Adipocyte (in vitro differentiated cells): Measurements from ENCODE around the gene KTN1.

ENCODE experiments used
- DNase-seq: peaks from one replicate; pipeline ENCODE4 v3.0.0-alpha.2; 2015; ENCODE audit warnings: low read depth
- H3K27me3 ChIP-seq: replicated peaks from 2 replicates; pipeline ENCODE4 v1.7.0; 2013; ENCODE audit warnings: mild to moderate bottlenecking, low read length, moderate library complexity; ENCODE audit not compliant: control insufficient read depth, insufficient read depth
- H3K36me3 ChIP-seq: 2 replicates; pipeline ENCODE4 v1.7.0; 2013; ENCODE audit warnings: low read length, mild to moderate bottlenecking, moderate library complexity; ENCODE audit not compliant: control insufficient read depth, insufficient read depth, severe bottlenecking
- H3K4me1 ChIP-seq: 2 replicates; pipeline ENCODE4 v1.7.0; 2013; ENCODE audit warnings: mild to moderate bottlenecking, low read length, moderate library complexity; ENCODE audit not compliant: control insufficient read depth, insufficient read depth
- H3K4me3 ChIP-seq: 2 replicates; pipeline ENCODE4 v1.7.0; 2013; ENCODE audit warnings: mild to moderate bottlenecking, low read length, moderate library complexity
- H3K9ac ChIP-seq: 2 replicates; pipeline ENCODE4 v1.7.0; 2013; ENCODE audit warnings: mild to moderate bottlenecking, low read length, moderate library complexity
- H3K9me3 ChIP-seq: 2 replicates; pipeline ENCODE4 v1.7.0; 2013; ENCODE audit warnings: mild to moderate bottlenecking, low read length, moderate library complexity; ENCODE audit not compliant: control insufficient read depth

KTN1 gene

GRCh38 chr14:55720796-55721195 lies 140.8 kb downstream of the KTN1 start:
- Histone ChIP-seq H3K9me3 (no peaks in the 10 kb centered on the region), H3K36me3 (no peaks in the 10 kb centered on the region), H3K27me3 (no peaks in the 10 kb centered on the region), H3K4me1 (peaks cover 21% of the 10 kb centered on the region), H3K9ac (no peak overlapping the region), H3K4me3 (no peak overlapping the region)
- DNase-seq = no peak

- peak; percentile 54 for DNase-seq
- no peak overlapping the region for H3K9ac ChIP-seq
- H3K36me3 ChIP-seq = no peaks in the 10 kb centered on the region
- peaks cover 15% of the 10 kb centered on the region for H3K4me1 ChIP-seq
- H3K27me3 ChIP-seq = no peaks in the 10 kb centered on the region
- no peaks in the 10 kb centered on the region for H3K9me3 ChIP-seq
- H3K4me3 ChIP-seq = no peak overlapping the region
Measured at GRCh38 chr14:55721353-55721752, 141.3 kb downstream of the KTN1 start.

GRCh38 chr14:55722054-55722453 lies 142.0 kb downstream of the KTN1 start:
- no peak overlapping the region for H3K9ac ChIP-seq
- no peaks in the 10 kb centered on the region for H3K36me3 ChIP-seq
- H3K4me3 ChIP-seq = no peak overlapping the region
- DNase-seq = no peak
- no peaks in the 10 kb centered on the region for H3K9me3 ChIP-seq
- H3K4me1 ChIP-seq = peaks cover 13% of the 10 kb centered on the region
- H3K27me3 ChIP-seq = no peaks in the 10 kb centered on the region

- no peak for DNase-seq
- Histone ChIP-seq H3K9ac (no peak overlapping the region), H3K4me1 (peaks cover 13% of the 10 kb centered on the region), H3K36me3 (no peaks in the 10 kb centered on the region), H3K27me3 (no peaks in the 10 kb centered on the region), H3K9me3 (no peaks in the 10 kb centered on the region), H3K4me3 (no peak overlapping the region)
Measured at GRCh38 chr14:55724736-55725135, 144.7 kb downstream of the KTN1 start.

- H3K4me1 ChIP-seq = peaks cover 3% of the 10 kb centered on the region
- no peaks in the 10 kb centered on the region for H3K27me3 ChIP-seq
- H3K9ac ChIP-seq = no peak overlapping the region
- H3K4me3 ChIP-seq = no peak overlapping the region
- DNase-seq = no peak
- no peaks in the 10 kb centered on the region for H3K36me3 ChIP-seq
- no peaks in the 10 kb centered on the region for H3K9me3 ChIP-seq
Measured at GRCh38 chr14:55730592-55731310, 150.7 kb downstream of the KTN1 start.

- H3K9ac ChIP-seq = no peak overlapping the region
- no peak overlapping the region for H3K4me3 ChIP-seq
- H3K9me3 ChIP-seq = no peaks in the 10 kb centered on the region
- DNase-seq = no peak
- H3K27me3 ChIP-seq = no peaks in the 10 kb centered on the region
- peaks cover 3% of the 10 kb centered on the region for H3K4me1 ChIP-seq
- no peaks in the 10 kb centered on the region for H3K36me3 ChIP-seq
Measured at GRCh38 chr14:55731311-55731872, 151.4 kb downstream of the KTN1 start.

GRCh38 chr14:55731881-55732498 lies 152.0 kb downstream of the KTN1 start:
- H3K27me3 ChIP-seq = no peaks in the 10 kb centered on the region
- DNase-seq = peak; percentile 71
- H3K4me1 ChIP-seq = peaks cover 3% of the 10 kb centered on the region
- no peaks in the 10 kb centered on the region for H3K9me3 ChIP-seq
- no peaks in the 10 kb centered on the region for H3K36me3 ChIP-seq
- no peak overlapping the region for H3K4me3 ChIP-seq
- H3K9ac ChIP-seq = no peak overlapping the region

- Histone ChIP-seq H3K36me3 (no peaks in the 10 kb centered on the region), H3K4me3 (no peak overlapping the region), H3K9me3 (no peaks in the 10 kb centered on the region)
Measured at GRCh38 chr14:55733599-55733998, 153.6 kb downstream of the KTN1 start.

More at GRCh38 chr14:55733599-55733998, 153.6 kb downstream of the KTN1 start:
- Histone ChIP-seq H3K9ac (no peak overlapping the region), H3K4me1 (peaks cover 3% of the 10 kb centered on the region), H3K27me3 (no peaks in the 10 kb centered on the region)
- DNase-seq = no peak
